Natural killer cell (primary cell): ENCODE results near the gene HOMER2. TPM values are rescaled to one million over a fixed set of nuclear protein-coding genes. Genes with fewer than 3 reads are reported as not detected.
"Not testable (repeated sequence)": the region's sequence is repeated elsewhere in the genome, so short reads cannot be mapped to it uniquely, and the experiment has no call there.

Experiments
- ATAC-seq, 3 donors: fragments of 150-1000 bp in 2 of 3; fragments of 200-7000 bp in 1 of 3; cut with Tn5 transposase; 1 replicate in 1 of 3; 2 replicates in 2 of 3; pipeline ENCODE4 v1.10.0; 2021; ENCODE audit warnings: mild to moderate bottlenecking in 2 of 3, moderate library complexity in 2 of 3
- DNase-seq, 2 donors: peaks; one replicate each; pipeline versions ENCODE4 v3.0.0 to v3.0.0-alpha.2; 2013 to 2021; ENCODE audit warnings: mixed read lengths in 1 of 2
- H3K27ac ChIP-seq: one replicate; pipeline ENCODE4 v1.5.1; 2013; ENCODE audit warnings: mild to moderate bottlenecking, low read length
- H3K27me3 ChIP-seq: one replicate; pipeline ENCODE4 v1.6.1; 2013; ENCODE audit warnings: low read length; ENCODE audit not compliant: control insufficient read depth, insufficient read depth
- H3K36me3 ChIP-seq: one replicate; pipeline ENCODE4 v1.6.1; 2013; ENCODE audit warnings: low read length; ENCODE audit not compliant: control insufficient read depth, insufficient read depth
- H3K4me1 ChIP-seq: one replicate; pipeline ENCODE4 v1.6.1; 2013; ENCODE audit warnings: low read length; ENCODE audit not compliant: control insufficient read depth, insufficient read depth
- H3K4me3 ChIP-seq: one replicate; pipeline ENCODE4 v1.5.1; 2013; ENCODE audit warnings: low read length
- H3K9me3 ChIP-seq: one replicate; pipeline ENCODE4 v1.6.1; 2013; ENCODE audit warnings: low read length; ENCODE audit not compliant: control insufficient read depth, insufficient read depth
- H3K27ac Mint-ChIP-seq, 2 donors: one replicate each; pipeline ENCODE4 v1.8.0; 2022; ENCODE audit warnings: mild to moderate bottlenecking in 2 of 2, mixed read lengths in 2 of 2, moderate library complexity in 1 of 2
- H3K27me3 Mint-ChIP-seq, 2 donors: one replicate each; pipeline ENCODE4 v1.8.0; 2022; ENCODE audit warnings: low read depth in 2 of 2, mixed read lengths in 2 of 2
- H3K36me3 Mint-ChIP-seq: one replicate; pipeline ENCODE4 v1.8.0; 2022; ENCODE audit warnings: mixed read lengths
- H3K4me1 Mint-ChIP-seq, 2 donors: one replicate each; pipeline ENCODE4 v1.8.0; 2022; ENCODE audit warnings: mixed read lengths in 2 of 2
- H3K4me3 Mint-ChIP-seq: one replicate; pipeline ENCODE4 v1.8.0; 2022; ENCODE audit warnings: mild to moderate bottlenecking, moderate library complexity, mixed read lengths
- H3K9me3 Mint-ChIP-seq, 2 donors: one replicate each; pipeline ENCODE4 v1.8.0; 2022; ENCODE audit warnings: mixed read lengths in 2 of 2
- WGBS: methylation state at CpG from one replicate; pipeline ENCODE4 v1.1.7; 2013; ENCODE audit warnings: missing lambda C conversion rate; ENCODE audit not compliant: insufficient coverage; 5-methylcytosine and 5-hydroxymethylcytosine counted together
- intact Hi-C: fragments of 100-400 bp; cut with micrococcal nuclease; formaldehyde crosslinking; loops from one replicate; pipeline ENCODE4 v1.14.2; 2022
- total RNA-seq, 4 donors: library from RNA; stranded (reverse); fragments of 120-200 nt in 1 of 4; gene quantifications; one replicate each; pipeline versions ENCODE4 v1.2.3 to v1.2.4, GENCODE V29; 2013 to 2022
- TF ChIP-seq, protein P1 (sequence below): fragments of 200-600 bp; IDR thresholded peaks from one replicate; pipeline ENCODE4 v1.8.0; 2022; ENCODE audit warnings: antibody characterized with exemption

Gene HOMER2
- total RNA-seq, 3 donors from 2014 or later (not counting 1 experiment from before 2014, with no cell fraction given) = 3.6 to 7.0 (median 4.0) TPM

DNA sequence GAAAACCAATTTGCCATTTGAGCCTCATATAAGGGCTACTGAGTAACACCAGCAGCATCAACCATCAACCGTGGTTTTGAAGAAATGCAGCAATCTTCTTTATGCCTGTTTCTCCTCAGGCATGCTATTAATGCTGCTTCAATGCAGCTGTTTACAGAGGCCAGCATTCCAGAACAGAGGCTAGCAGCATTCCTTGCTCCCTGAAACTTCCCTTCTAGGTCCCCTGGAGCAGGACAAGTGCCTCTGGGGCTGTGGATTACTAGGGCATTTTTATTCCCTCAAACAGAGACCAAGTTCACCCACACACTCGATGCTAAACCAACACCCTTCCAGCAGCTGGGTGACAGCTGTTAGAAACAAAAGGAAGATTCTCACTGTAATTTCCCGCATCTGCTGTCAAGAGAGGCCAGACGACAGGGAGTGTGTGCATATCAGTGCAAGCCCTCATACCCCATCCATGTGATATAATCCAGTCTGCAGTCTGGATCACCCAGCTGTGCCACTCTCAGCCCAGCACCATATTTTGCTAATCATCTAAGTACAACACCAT is 57.5 kb downstream of the HOMER2 start:
- no peaks in the 10 kb centered on the region for H3K27me3 ChIP-seq
- 76% methylated on average over 4 of the region's 4 CpGs for WGBS
- Mint-ChIP-seq H3K27me3 (no peaks in the 10 kb centered on the region), H3K4me1 (no peaks in the 10 kb centered on the region), H3K27ac (no peak overlapping the region), H3K9me3 (no peaks in the 10 kb centered on the region), H3K4me3 (no peak overlapping the region), H3K36me3 (no peaks in the 10 kb centered on the region)
- H3K4me1 ChIP-seq = no peaks in the 10 kb centered on the region
- no peaks in the 10 kb centered on the region for H3K36me3 ChIP-seq
- DNase-seq (no peak), ATAC-seq (no peak)
- no peaks in the 10 kb centered on the region for H3K9me3 ChIP-seq
- intact Hi-C loops = no loop called here
- H3K4me3 ChIP-seq = no peak overlapping the region
- TF ChIP-seq, protein P1, sequence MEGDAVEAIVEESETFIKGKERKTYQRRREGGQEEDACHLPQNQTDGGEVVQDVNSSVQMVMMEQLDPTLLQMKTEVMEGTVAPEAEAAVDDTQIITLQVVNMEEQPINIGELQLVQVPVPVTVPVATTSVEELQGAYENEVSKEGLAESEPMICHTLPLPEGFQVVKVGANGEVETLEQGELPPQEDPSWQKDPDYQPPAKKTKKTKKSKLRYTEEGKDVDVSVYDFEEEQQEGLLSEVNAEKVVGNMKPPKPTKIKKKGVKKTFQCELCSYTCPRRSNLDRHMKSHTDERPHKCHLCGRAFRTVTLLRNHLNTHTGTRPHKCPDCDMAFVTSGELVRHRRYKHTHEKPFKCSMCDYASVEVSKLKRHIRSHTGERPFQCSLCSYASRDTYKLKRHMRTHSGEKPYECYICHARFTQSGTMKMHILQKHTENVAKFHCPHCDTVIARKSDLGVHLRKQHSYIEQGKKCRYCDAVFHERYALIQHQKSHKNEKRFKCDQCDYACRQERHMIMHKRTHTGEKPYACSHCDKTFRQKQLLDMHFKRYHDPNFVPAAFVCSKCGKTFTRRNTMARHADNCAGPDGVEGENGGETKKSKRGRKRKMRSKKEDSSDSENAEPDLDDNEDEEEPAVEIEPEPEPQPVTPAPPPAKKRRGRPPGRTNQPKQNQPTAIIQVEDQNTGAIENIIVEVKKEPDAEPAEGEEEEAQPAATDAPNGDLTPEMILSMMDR = no peak
- no peak overlapping the region for H3K27ac ChIP-seq

DNA sequence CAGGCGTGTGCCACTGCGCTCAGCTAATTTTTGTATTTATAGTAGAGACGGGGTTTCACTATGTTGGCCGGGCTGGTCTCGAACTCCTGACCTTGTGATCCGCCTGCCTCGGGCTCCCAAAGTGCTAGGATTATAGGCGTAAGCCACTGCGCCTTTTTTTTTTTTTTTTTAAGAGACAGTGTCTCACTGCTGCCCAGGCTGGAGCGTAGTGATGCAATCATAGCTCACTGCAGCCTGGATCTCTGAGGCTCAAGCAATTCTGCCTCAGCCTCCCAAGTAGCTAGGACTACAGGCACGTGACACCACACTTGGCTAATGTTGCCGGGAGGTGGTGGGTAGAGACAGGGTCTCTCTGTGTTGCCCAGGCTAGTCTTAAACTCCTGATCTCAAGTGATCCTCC is 59.0 kb downstream of the HOMER2 start:
- H3K36me3 ChIP-seq, H3K27me3 ChIP-seq, H3K9me3 ChIP-seq, H3K27ac Mint-ChIP-seq, DNase-seq, H3K4me1 ChIP-seq, intact Hi-C loops, H3K36me3 Mint-ChIP-seq, H3K27ac ChIP-seq, H3K27me3 Mint-ChIP-seq, H3K4me3 Mint-ChIP-seq, H3K4me3 ChIP-seq, H3K4me1 Mint-ChIP-seq, H3K9me3 Mint-ChIP-seq, ATAC-seq: not testable (repeated sequence)
- 96% methylated on average over 12 of the region's 12 CpGs for WGBS

DNA sequence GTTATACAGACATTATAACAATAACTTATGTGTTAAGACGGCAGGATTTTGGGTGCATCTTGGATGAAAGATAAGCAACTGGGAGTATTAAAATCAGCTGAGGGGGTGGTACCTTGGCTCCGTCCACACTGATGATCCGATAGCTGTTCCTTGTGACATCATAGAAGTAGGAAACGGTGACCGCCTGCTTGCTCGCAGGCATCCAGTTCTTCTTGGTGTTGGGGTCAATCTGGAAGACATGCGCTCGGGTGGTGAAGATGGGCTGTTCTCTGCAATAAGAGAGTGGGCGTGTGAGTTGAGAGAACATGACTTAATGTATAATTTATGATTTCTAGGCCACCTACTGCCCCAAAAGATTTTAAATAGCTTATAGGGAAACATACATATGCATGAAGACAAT is 59.9 kb downstream of the HOMER2 start:
- no peak overlapping the region for H3K27ac ChIP-seq
- DNase-seq (no peak), ATAC-seq (no peak)
- 92% methylated on average over 8 of the region's 9 CpGs for WGBS
- no peaks in the 10 kb centered on the region for H3K36me3 ChIP-seq
- intact Hi-C loops = no loop called here
- Mint-ChIP-seq H3K27me3 (no peaks in the 10 kb centered on the region), H3K4me1 (no peaks in the 10 kb centered on the region), H3K27ac (no peak overlapping the region), H3K36me3 (no peaks in the 10 kb centered on the region), H3K9me3 (no peaks in the 10 kb centered on the region), H3K4me3 (no peak overlapping the region)
- TF ChIP-seq, protein P1 = no peak
- no peaks in the 10 kb centered on the region for H3K27me3 ChIP-seq
- H3K4me3 ChIP-seq = no peak overlapping the region
- no peaks in the 10 kb centered on the region for H3K9me3 ChIP-seq
- H3K4me1 ChIP-seq = no peaks in the 10 kb centered on the region

DNA sequence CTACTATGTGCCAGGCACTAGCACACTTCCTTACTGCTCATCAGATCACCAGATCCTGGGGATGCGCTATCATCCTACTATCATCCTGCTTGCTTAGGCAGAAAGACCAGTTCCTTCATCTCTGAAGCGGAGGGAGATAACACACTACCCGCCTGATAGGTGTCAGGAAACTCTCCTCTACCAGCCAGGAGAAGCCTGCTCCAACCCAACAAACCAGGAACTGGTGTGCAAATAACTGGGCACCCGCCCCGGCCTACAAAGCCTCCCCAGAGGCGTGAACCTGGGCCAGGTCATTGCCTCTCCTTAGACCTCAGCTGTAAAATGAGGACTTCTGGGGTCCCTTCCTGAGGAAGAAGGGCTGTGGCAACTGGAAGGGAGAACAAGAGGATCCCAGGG is 61.5 kb downstream of the HOMER2 start:
- Histone ChIP-seq H3K27ac (no peak overlapping the region), H3K9me3 (no peaks in the 10 kb centered on the region), H3K4me3 (no peak overlapping the region), H3K27me3 (no peaks in the 10 kb centered on the region), H3K36me3 (no peaks in the 10 kb centered on the region), H3K4me1 (no peaks in the 10 kb centered on the region)
- Mint-ChIP-seq H3K27ac (no peak overlapping the region), H3K4me1 (no peaks in the 10 kb centered on the region), H3K4me3 (no peak overlapping the region), H3K36me3 (no peaks in the 10 kb centered on the region), H3K27me3 (no peaks in the 10 kb centered on the region), H3K9me3 (no peaks in the 10 kb centered on the region)
- TF ChIP-seq, protein P1 = no peak
- 96% methylated on average over 6 of the region's 6 CpGs for WGBS
- no peak for DNase-seq
- no peak for ATAC-seq
- intact Hi-C loops = no loop called here
